GM12878 (cell line): ENCODE data around the gene CIAO2B. TPM values are rescaled to one million over a fixed set of nuclear protein-coding genes. Genes with fewer than 3 reads are reported as not detected.

ENCODE experiments used
- ATAC-seq: fragments of 200-7000 bp; cut with Tn5 transposase; 3 replicates; pipeline ENCODE4 v1.9.1; 2020; ENCODE audit warnings: mild to moderate bottlenecking, moderate library complexity
- BruUV-seq: library from RNA; stranded (reverse); fragments of 400-500 nt; replicated peaks from 2 replicates; lab custom pipeline; 2021; lab: Mats Ljungman, UMichigan
- CTCF ChIA-PET: fragments of 300-600 bp; sonication (Branson Sonifier 250); formaldehyde crosslinking; extraction: SDS; loops from one replicate; lab custom pipeline; 2021; ENCODE audit warnings: inconsistent platforms; lab: Yijun Ruan, JAX
- POLR2A ChIA-PET: fragments of 350-600 bp; formaldehyde crosslinking; extraction: SDS; loops from one replicate; lab custom pipeline; 2021; ENCODE audit warnings: inconsistent platforms; lab: Charles Lee
- RAD21 ChIA-PET: fragments of 300-600 bp; sonication (Branson Sonifier 250); formaldehyde crosslinking; loops from one replicate; lab custom pipeline; 2023; ENCODE audit warnings: antibody characterized with exemption; ENCODE audit not compliant: unreplicated experiment; lab: Charles Lee
- SMC1A ChIA-PET: fragments of 300-600 bp; sonication (Branson Sonifier 250); formaldehyde crosslinking; loops from one replicate; lab custom pipeline; 2023; ENCODE audit not compliant: unreplicated experiment, uncharacterized antibody; lab: Charles Lee
- DNase-seq: peaks from one replicate; pipeline ENCODE4 v3.0.0-alpha.2; 2011; ENCODE audit warnings: low read depth, low spot score
- FAIRE-seq: peaks from 3 replicates; lab custom pipeline; 2011; peaks lifted over from hg19 to GRCh38; lab: Jason Lieb, UNC
- H2AFZ ChIP-seq: 2 replicates; pipeline ENCODE4 v1.6.0; 2011; ENCODE audit warnings: low read depth, low read length, control low read depth; ENCODE audit not compliant: control insufficient read depth
- H3K27ac ChIP-seq: 2 replicates; pipeline ENCODE4 v1.5.1; 2011; ENCODE audit warnings: control low read depth; ENCODE audit not compliant: control insufficient read depth, insufficient read depth
- H3K27me3 ChIP-seq, 2 experiments: replicated peaks in 1 of 2; 2 replicates each; pipeline versions ENCODE4 v1.6.0 to v1.6.1; 2011; ENCODE audit warnings: low read length in 1 of 2; ENCODE audit not compliant: control insufficient read depth in 2 of 2, insufficient read depth in 2 of 2
- H3K36me3 ChIP-seq, 2 experiments: 2 replicates each; pipeline ENCODE4 v1.5.1; 2011; ENCODE audit warnings: low read length in 1 of 2; ENCODE audit not compliant: control insufficient read depth in 2 of 2, insufficient read depth in 2 of 2
- H3K4me1 ChIP-seq: 2 replicates; pipeline ENCODE4 v1.6.1; 2011; ENCODE audit warnings: mild to moderate bottlenecking, low read length, moderate library complexity, mixed read lengths; ENCODE audit not compliant: control insufficient read depth, insufficient read depth
- H3K4me2 ChIP-seq: 2 replicates; pipeline ENCODE4 v1.6.0; 2011; ENCODE audit warnings: control low read depth; ENCODE audit not compliant: control insufficient read depth, insufficient read depth
- H3K4me3 ChIP-seq: fragments of 200-600 bp; sonication (generic); 2 replicates; pipeline ENCODE4 v1.5.1; 2016
- H3K79me2 ChIP-seq: 2 replicates; pipeline ENCODE4 v1.6.0; 2011; ENCODE audit warnings: low read length; ENCODE audit not compliant: control insufficient read depth, insufficient read depth
- H3K9ac ChIP-seq: 2 replicates; pipeline ENCODE4 v1.8.0; 2011; ENCODE audit warnings: low read length, control low read depth, mixed read lengths; ENCODE audit not compliant: control insufficient read depth, insufficient read depth
- H3K9me3 ChIP-seq: replicated peaks from 3 replicates; pipeline ENCODE4 v1.5.1; 2011; ENCODE audit warnings: mild to moderate bottlenecking, low read length; ENCODE audit not compliant: control insufficient read depth, insufficient read depth
- H4K20me1 ChIP-seq: 2 replicates; pipeline ENCODE4 v1.6.0; 2011; ENCODE audit not compliant: control insufficient read depth, insufficient read depth
- CEBPZ ChIP-seq: fragments of 150-350 bp; IDR thresholded peaks from 2 replicates; pipeline ENCODE4 v1.6.1; 2016; ENCODE audit warnings: low read depth, low read length
- CTCF ChIP-seq, 3 experiments: IDR thresholded peaks in 2 of 3; conservative IDR thresholded peaks in 1 of 3; 2 replicates each; pipeline ENCODE4 v1.5.1; 2011; ENCODE audit warnings: low read depth in 3 of 3, low read length in 3 of 3, mild to moderate bottlenecking in 3 of 3, control low read depth in 2 of 3, moderate library complexity in 2 of 3, inconsistent platforms in 1 of 3, mixed read lengths in 1 of 3; ENCODE audit not compliant: control insufficient read depth in 2 of 3, insufficient read depth in 1 of 3; ENCODE audit errors: extremely low read depth in 1 of 3
- WGBS: methylation state at CpG from one replicate; pipeline ENCODE4 v1.1.6; 2016; ENCODE audit warnings: low lambda C conversion rate; ENCODE audit not compliant: insufficient replicate concordance, insufficient coverage; ENCODE audit errors: missing lambda C conversion rate; 5-methylcytosine and 5-hydroxymethylcytosine counted together
- in situ Hi-C: fragments of 300-500 bp; cut with MboI; formaldehyde crosslinking; loops from 9 replicates; pipeline ENCODE4 v1.14.3; 2018; ENCODE audit warnings: mixed read lengths
- intact Hi-C: fragments of 100-400 bp; cut with micrococcal nuclease; formaldehyde crosslinking; loops from one replicate; pipeline ENCODE4 v1.14.2; 2022; ENCODE audit not compliant: unreplicated experiment
- polyA plus RNA-seq, 11 experiments: library from polyadenylated mRNA; depleted of rRNA in 4 of 11; unstranded in 6 of 11; stranded (reverse) in 5 of 11; fragments of >200 nt; fragmentation: Nextera tagmentation in 4 of 11; fragmentation: Illumina TruSeq in 1 of 11; extraction: Ambion mirVana in 4 of 11; extraction: Trizol in 1 of 11; gene quantifications; 1 replicate in 1 of 11; 2 replicates in 10 of 11; pipeline versions ENCODE4 v1.2.1 to v1.2.3, GENCODE V29; 2011 to 2016; ENCODE audit warnings: inconsistent platforms in 2 of 11, missing spikeins in 2 of 11, low read depth in 1 of 11
- total RNA-seq, 4 experiments: library from RNA; depleted of rRNA in 3 of 4; stranded (reverse); fragments of >200 nt in 3 of 4; fragmentation: Illumina TruSeq in 1 of 4; extraction: Trizol in 1 of 4; gene quantifications; 2 replicates each; pipeline versions ENCODE4 v1.2.1 to v1.2.3, GENCODE V29; 2013 to 2021

CIAO2B gene
- total and polyA plus RNA-seq, 10 of the 15 experiments (the other 5 are each of a cell fraction or from before 2014, with no cell fraction given): 76.4 to 241 (median 138) TPM

- no TSS peak for BruUV-seq
- H3K27me3 ChIP-seq: no peaks in the 10 kb centered on the region
- FAIRE-seq (no peak), DNase-seq (no peak), ATAC-seq (no peak)
- H3K4me3 ChIP-seq: no peak overlapping the region
- intact Hi-C loops (no loop called here), in situ Hi-C loops (no loop called here)
- peaks cover 3 to 4% of the 10 kb centered on the region in 2 experiments for H3K36me3 ChIP-seq
- TF ChIP-seq CTCF (IDR thresholded peaks at IDR 0.05 in 2 of 3, conservative IDR thresholded peaks at IDR 0.05 in 1 of 3; ENCODE audit: control insufficient read depth in 2 of 3, extremely low read depth in 1 of 3, insufficient read depth in 1 of 3, low read depth in 3 of 3, low read length in 3 of 3) (no peak), CEBPZ (no peak)
- H2AFZ ChIP-seq: no peak overlapping the region
- SMC1A ChIA-PET: interaction anchor here (1.0 to 1.5 kb wide), 2 partner anchors 8 to 85 kb away, joined by 3 to 4 read pairs; no protein-coding TSS in a partner anchor
- CTCF ChIA-PET: interaction anchor here (0.6 to 9.7 kb wide), 5 partner anchors 22 to 265 kb away, joined by 3 to 77 read pairs (median 3); partner anchors contain the start of genes NAE1 and RRAD
- H3K27ac ChIP-seq: no peak overlapping the region
- H3K79me2 ChIP-seq: no peaks in the 10 kb centered on the region
- no peak overlapping the region for H3K4me2 ChIP-seq
- 52% methylated on average over 3 of the region's 4 CpGs for WGBS
- POLR2A ChIA-PET: interaction anchor here (0.6 kb wide), 1 partner anchor 22 kb away, joined by 3 read pairs; no protein-coding TSS in a partner anchor
- no peaks in the 10 kb centered on the region; the same call in 1 of the 2 replicates for H3K4me1 ChIP-seq
- RAD21 ChIA-PET: no interaction called here
- no peaks in the 10 kb centered on the region for H3K9me3 ChIP-seq
- H3K9ac ChIP-seq: no peak overlapping the region
- H4K20me1 ChIP-seq: no peaks in the 10 kb centered on the region
Measured at GRCh38 chr16:66889622-66890021, 44.6 kb downstream of the CIAO2B start.
